K562 (cell line): ENCODE results near the gene SNX9. TPM values are rescaled to one million over a fixed set of nuclear protein-coding genes. Genes with fewer than 3 reads are reported as not detected.

Experiments used
- BRCA1 ChIP-seq, 2 experiments: fragments of 450-650 bp in 1 of 2; sonication (generic) in 1 of 2; formaldehyde crosslinking in 1 of 2; IDR thresholded peaks; 2 replicates each; pipeline versions ENCODE4 v1.5.0 to v1.6.1; 2017 to 2020; ENCODE audit warnings: mild to moderate bottlenecking in 1 of 2, missing genetic modification reagents in 1 of 2
- ELF4 ChIP-seq: fragments of 450-650 bp; formaldehyde crosslinking; IDR thresholded peaks from 2 replicates; pipeline ENCODE4 v1.4.0; 2022; ENCODE audit warnings: missing genetic modification characterization
- EP300 ChIP-seq: IDR thresholded peaks from 2 replicates; pipeline ENCODE4 v1.6.1; 2012; ENCODE audit warnings: low read length, improper control_type of control experiment
- MEF2D ChIP-seq: conservative IDR thresholded peaks from 2 replicates; pipeline ENCODE4 v1.6.1; 2016; ENCODE audit warnings: low read depth, missing genetic modification characterization, missing compliant biosample characterization
- RCOR1 ChIP-seq, 2 experiments: IDR thresholded peaks; 2 replicates each; pipeline ENCODE4 v1.6.1; 2012; ENCODE audit warnings: low read depth in 2 of 2, low read length in 2 of 2, borderline replicate concordance in 1 of 2, improper control_type of control experiment in 1 of 2
- RFX1 ChIP-seq: fragments of 450-650 bp; IDR thresholded peaks from 2 replicates; pipeline ENCODE4 v1.6.1; 2016; ENCODE audit warnings: mild to moderate bottlenecking, moderate library complexity
- ZBTB1 ChIP-seq: sonication (generic); formaldehyde crosslinking; IDR thresholded peaks from 2 replicates; pipeline ENCODE4 v1.8.1; 2023; ENCODE audit warnings: missing genetic modification reagents, low read depth, mild to moderate bottlenecking, borderline replicate concordance
- ZNF175 ChIP-seq: fragments of 200-800 bp; sonication (Bioruptor generic); IDR thresholded peaks from 2 replicates; pipeline ENCODE4 v1.6.1; 2016; ENCODE audit warnings: low read depth, mild to moderate bottlenecking, missing genetic modification characterization, missing compliant biosample characterization
- ZNF239 ChIP-seq: fragments of 250-450 bp; sonication (Bioruptor Pico); IDR thresholded peaks from 2 replicates; pipeline ENCODE4 v1.4.0; 2020; ENCODE audit warnings: mild to moderate bottlenecking
- ZNF551 ChIP-seq: fragments of 250-450 bp; sonication (Bioruptor Pico); IDR thresholded peaks from 2 replicates; pipeline ENCODE4 v1.5.0; 2021; ENCODE audit warnings: mild to moderate bottlenecking, moderate library complexity
- ZNF696 ChIP-seq: fragments of 250-450 bp; sonication (Bioruptor Pico); conservative IDR thresholded peaks from 2 replicates; pipeline ENCODE4 v1.4.0; 2020; ENCODE audit warnings: mild to moderate bottlenecking, moderate library complexity
- polyA plus RNA-seq, 8 experiments: library from polyadenylated mRNA; depleted of rRNA in 4 of 8; stranded (reverse) in 5 of 8; unstranded in 3 of 8; fragments of >200 nt; fragmentation: Nextera tagmentation in 2 of 8; fragmentation: Illumina TruSeq in 1 of 8; extraction: Ambion mirVana in 2 of 8; extraction: Trizol in 1 of 8; gene quantifications; 2 replicates each; pipeline versions ENCODE4 v1.2.1 to v1.2.3, GENCODE V29; 2011 to 2014; ENCODE audit warnings: inconsistent platforms in 1 of 8, missing spikeins in 1 of 8
- total RNA-seq, 7 experiments: library from RNA; depleted of rRNA in 6 of 7; stranded (reverse); fragments of >200 nt in 6 of 7; fragmentation: Illumina TruSeq in 2 of 7; extraction: Trizol in 2 of 7; gene quantifications; 2 replicates each; pipeline versions ENCODE4 v1.2.1 to v1.2.3, GENCODE V29; 2011 to 2021; ENCODE audit warnings: low replicate concordance in 1 of 7
- TF ChIP-seq, protein P1 (sequence below): sonication (generic); formaldehyde crosslinking; IDR thresholded peaks from 2 replicates; pipeline ENCODE4 v1.8.0; 2022; ENCODE audit warnings: missing genetic modification reagents, mild to moderate bottlenecking, borderline replicate concordance
- TF ChIP-seq, protein P2 (sequence below): fragments of 200-800 bp; sonication (Bioruptor generic); IDR thresholded peaks from 2 replicates; pipeline ENCODE4 v1.6.1; 2017; ENCODE audit warnings: missing genetic modification characterization, missing compliant biosample characterization
- TF ChIP-seq, protein P3 (sequence below): fragments of 250-450 bp; sonication (Bioruptor Pico); IDR thresholded peaks from 2 replicates; pipeline ENCODE4 v1.8.0; 2021; ENCODE audit warnings: moderate library complexity, mild to moderate bottlenecking, inconsistent platforms
- TF ChIP-seq, protein P4 (sequence below): sonication (generic); formaldehyde crosslinking; IDR thresholded peaks from 2 replicates; pipeline ENCODE4 v1.8.0; 2022; ENCODE audit warnings: mild to moderate bottlenecking, missing genetic modification reagents
- TF ChIP-seq, protein P5 (sequence below): fragments of 250-450 bp; sonication (Bioruptor Pico); IDR thresholded peaks from 2 replicates; pipeline ENCODE4 v1.5.0; 2021
- TF ChIP-seq, protein P6 (sequence below): fragments of 450-650 bp; conservative IDR thresholded peaks from 2 replicates; pipeline ENCODE4 v1.6.1; 2016; ENCODE audit warnings: missing genetic modification characterization, low read depth, mild to moderate bottlenecking, control low read depth, missing compliant biosample characterization

SNX9 gene
- total and polyA plus RNA-seq, 9 of the 15 experiments (the other 6 are each of a cell fraction or from before 2014, with no cell fraction given), result 6.0 to 81.7 (median 57.1) TPM

DNA sequence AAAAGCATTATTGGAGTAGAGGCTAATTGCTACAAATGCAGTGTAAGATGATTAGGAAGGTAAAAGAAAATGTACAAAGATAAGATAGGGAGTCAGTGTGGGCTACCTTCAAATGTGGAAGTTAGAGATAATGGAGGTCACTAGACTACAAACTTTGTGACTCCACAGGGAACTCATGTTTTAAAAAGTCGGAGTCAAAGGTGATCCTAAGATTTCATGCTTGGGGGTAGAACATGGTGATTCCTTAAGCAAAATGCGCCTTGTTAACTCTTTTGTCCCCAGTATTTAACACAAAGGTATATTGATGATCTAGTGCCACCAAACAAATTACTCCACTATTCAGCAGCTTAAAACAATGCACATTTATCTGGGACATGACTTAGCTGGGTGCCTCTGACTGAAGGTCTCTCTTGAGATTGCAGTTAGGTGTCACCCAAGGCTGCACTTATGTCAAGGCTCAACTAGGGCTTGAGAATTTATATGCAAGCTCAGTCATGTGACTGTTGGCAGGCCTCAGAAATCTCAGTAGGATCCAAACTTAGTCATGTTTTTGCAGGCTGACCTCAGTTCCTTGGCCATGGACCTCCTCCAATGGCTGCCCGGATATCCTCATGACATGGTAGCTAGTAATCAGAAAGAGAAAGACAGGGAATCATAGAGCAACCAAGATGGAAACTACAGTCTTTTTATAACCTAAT lies 11.4 kb upstream of the SNX9 start (continued):
- TF ChIP-seq, protein P1, sequence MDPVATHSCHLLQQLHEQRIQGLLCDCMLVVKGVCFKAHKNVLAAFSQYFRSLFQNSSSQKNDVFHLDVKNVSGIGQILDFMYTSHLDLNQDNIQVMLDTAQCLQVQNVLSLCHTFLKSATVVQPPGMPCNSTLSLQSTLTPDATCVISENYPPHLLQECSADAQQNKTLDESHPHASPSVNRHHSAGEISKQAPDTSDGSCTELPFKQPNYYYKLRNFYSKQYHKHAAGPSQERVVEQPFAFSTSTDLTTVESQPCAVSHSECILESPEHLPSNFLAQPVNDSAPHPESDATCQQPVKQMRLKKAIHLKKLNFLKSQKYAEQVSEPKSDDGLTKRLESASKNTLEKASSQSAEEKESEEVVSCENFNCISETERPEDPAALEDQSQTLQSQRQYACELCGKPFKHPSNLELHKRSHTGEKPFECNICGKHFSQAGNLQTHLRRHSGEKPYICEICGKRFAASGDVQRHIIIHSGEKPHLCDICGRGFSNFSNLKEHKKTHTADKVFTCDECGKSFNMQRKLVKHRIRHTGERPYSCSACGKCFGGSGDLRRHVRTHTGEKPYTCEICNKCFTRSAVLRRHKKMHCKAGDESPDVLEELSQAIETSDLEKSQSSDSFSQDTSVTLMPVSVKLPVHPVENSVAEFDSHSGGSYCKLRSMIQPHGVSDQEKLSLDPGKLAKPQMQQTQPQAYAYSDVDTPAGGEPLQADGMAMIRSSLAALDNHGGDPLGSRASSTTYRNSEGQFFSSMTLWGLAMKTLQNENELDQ (CRISPR knock-in tag), result no peak
- TF ChIP-seq, protein P2, sequence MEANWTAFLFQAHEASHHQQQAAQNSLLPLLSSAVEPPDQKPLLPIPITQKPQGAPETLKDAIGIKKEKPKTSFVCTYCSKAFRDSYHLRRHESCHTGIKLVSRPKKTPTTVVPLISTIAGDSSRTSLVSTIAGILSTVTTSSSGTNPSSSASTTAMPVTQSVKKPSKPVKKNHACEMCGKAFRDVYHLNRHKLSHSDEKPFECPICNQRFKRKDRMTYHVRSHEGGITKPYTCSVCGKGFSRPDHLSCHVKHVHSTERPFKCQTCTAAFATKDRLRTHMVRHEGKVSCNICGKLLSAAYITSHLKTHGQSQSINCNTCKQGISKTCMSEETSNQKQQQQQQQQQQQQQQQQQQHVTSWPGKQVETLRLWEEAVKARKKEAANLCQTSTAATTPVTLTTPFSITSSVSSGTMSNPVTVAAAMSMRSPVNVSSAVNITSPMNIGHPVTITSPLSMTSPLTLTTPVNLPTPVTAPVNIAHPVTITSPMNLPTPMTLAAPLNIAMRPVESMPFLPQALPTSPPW (CRISPR knock-in tag), result peak; percentile 48; the same call in 1 of the 2 replicates
- TF ChIP-seq ZNF551 (CRISPR knock-in tag) (no peak), EP300 (peak; percentile 96), ZNF239 (no peak), RFX1 (no peak), RCOR1 (IDR thresholded peaks at IDR 0.05; ENCODE audit: borderline replicate concordance in 1 of 2, low read depth in 2 of 2, low read length in 2 of 2) (peak in 1 of 2 experiments; percentile 89; a peak in 2 of 4 replicates), ZBTB1 (CRISPR knock-in tag) (no peak), ELF4 (peak; percentile 63; the same call in 1 of the 2 replicates), ZNF175 (CRISPR knock-in tag) (peak; percentile 77; the same call in 1 of the 2 replicates), ZNF696 (no peak), BRCA1 (IDR thresholded peaks at IDR 0.05) (no peak), BRCA1 (CRISPR knock-in tag; IDR thresholded peaks at IDR 0.05) (no peak), MEF2D (tag) (0 out of 2 replicates have a peak, but pooled peaks have one; percentile 57)
- TF ChIP-seq, protein P3, sequence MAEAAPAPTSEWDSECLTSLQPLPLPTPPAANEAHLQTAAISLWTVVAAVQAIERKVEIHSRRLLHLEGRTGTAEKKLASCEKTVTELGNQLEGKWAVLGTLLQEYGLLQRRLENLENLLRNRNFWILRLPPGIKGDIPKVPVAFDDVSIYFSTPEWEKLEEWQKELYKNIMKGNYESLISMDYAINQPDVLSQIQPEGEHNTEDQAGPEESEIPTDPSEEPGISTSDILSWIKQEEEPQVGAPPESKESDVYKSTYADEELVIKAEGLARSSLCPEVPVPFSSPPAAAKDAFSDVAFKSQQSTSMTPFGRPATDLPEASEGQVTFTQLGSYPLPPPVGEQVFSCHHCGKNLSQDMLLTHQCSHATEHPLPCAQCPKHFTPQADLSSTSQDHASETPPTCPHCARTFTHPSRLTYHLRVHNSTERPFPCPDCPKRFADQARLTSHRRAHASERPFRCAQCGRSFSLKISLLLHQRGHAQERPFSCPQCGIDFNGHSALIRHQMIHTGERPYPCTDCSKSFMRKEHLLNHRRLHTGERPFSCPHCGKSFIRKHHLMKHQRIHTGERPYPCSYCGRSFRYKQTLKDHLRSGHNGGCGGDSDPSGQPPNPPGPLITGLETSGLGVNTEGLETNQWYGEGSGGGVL, result no peak
- TF ChIP-seq, protein P4, sequence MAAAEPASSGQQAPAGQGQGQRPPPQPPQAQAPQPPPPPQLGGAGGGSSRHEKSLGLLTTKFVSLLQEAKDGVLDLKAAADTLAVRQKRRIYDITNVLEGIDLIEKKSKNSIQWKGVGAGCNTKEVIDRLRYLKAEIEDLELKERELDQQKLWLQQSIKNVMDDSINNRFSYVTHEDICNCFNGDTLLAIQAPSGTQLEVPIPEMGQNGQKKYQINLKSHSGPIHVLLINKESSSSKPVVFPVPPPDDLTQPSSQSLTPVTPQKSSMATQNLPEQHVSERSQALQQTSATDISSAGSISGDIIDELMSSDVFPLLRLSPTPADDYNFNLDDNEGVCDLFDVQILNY (CRISPR knock-in tag), result no peak
- TF ChIP-seq, protein P5, sequence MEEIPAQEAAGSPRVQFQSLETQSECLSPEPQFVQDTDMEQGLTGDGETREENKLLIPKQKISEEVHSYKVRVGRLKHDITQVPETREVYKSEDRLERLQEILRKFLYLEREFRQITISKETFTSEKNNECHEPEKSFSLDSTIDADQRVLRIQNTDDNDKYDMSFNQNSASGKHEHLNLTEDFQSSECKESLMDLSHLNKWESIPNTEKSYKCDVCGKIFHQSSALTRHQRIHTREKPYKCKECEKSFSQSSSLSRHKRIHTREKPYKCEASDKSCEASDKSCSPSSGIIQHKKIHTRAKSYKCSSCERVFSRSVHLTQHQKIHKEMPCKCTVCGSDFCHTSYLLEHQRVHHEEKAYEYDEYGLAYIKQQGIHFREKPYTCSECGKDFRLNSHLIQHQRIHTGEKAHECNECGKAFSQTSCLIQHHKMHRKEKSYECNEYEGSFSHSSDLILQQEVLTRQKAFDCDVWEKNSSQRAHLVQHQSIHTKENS (CRISPR knock-in tag), result no peak
- TF ChIP-seq, protein P6, sequence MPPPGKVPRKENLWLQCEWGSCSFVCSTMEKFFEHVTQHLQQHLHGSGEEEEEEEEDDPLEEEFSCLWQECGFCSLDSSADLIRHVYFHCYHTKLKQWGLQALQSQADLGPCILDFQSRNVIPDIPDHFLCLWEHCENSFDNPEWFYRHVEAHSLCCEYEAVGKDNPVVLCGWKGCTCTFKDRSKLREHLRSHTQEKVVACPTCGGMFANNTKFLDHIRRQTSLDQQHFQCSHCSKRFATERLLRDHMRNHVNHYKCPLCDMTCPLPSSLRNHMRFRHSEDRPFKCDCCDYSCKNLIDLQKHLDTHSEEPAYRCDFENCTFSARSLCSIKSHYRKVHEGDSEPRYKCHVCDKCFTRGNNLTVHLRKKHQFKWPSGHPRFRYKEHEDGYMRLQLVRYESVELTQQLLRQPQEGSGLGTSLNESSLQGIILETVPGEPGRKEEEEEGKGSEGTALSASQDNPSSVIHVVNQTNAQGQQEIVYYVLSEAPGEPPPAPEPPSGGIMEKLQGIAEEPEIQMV (tag), result 0 out of 2 replicates have a peak, but pooled peaks have one; percentile 51
